HepG2 (cell line): Measurements from ENCODE around the gene GNPAT. TPM values are rescaled to one million over a fixed set of nuclear protein-coding genes. Genes with fewer than 3 reads are reported as not detected.

Experiments used
- ATAC-seq: fragments of 200-7000 bp; cut with Tn5 transposase; 3 replicates; pipeline ENCODE4 v1.9.1; 2020; ENCODE audit warnings: mild to moderate bottlenecking, moderate library complexity
- BruUV-seq: library from RNA; stranded (reverse); fragments of 400-500 nt; replicated peaks from 2 replicates; lab custom pipeline; 2021; lab: Mats Ljungman, UMichigan
- CTCF ChIA-PET: fragments of 300-600 bp; formaldehyde crosslinking; extraction: SDS; loops from one replicate; lab custom pipeline; 2021; ENCODE audit warnings: low total read pairs, inconsistent platforms, low intra/inter-chr PET ratio; lab: Yijun Ruan, JAX
- POLR2A ChIA-PET: fragments of 350-600 bp; sonication (Branson Sonifier 250); formaldehyde crosslinking; loops from one replicate; lab custom pipeline; 2020; ENCODE audit warnings: antibody characterized with exemption, inconsistent platforms; lab: Yijun Ruan, JAX
- DNase-seq: peaks from one replicate; pipeline ENCODE4 v3.0.0-alpha.2; 2015; ENCODE audit warnings: low spot score
- FAIRE-seq: peaks from 3 replicates; lab custom pipeline; 2011; peaks lifted over from hg19 to GRCh38; lab: Jason Lieb, UNC
- H2AFZ ChIP-seq: one replicate; pipeline ENCODE4 v1.6.1; 2011; ENCODE audit warnings: low read length, inconsistent platforms
- H3K27ac ChIP-seq: fragments of 300-600 bp; 3 replicates; pipeline ENCODE4 v1.8.0; 2011; ENCODE audit warnings: mixed run types, mild to moderate bottlenecking, mixed read lengths, low read length, inconsistent platforms; ENCODE audit not compliant: insufficient read depth; ENCODE audit errors: extremely low read length
- H3K27me3 ChIP-seq, 2 experiments: fragments of 200-600 bp in 1 of 2; 2 replicates in 1 of 2; 3 replicates in 1 of 2; pipeline versions ENCODE4 v1.6.0 to v1.8.0; 2011; ENCODE audit warnings: low read length in 2 of 2, mild to moderate bottlenecking in 2 of 2, moderate library complexity in 2 of 2, inconsistent platforms in 1 of 2; ENCODE audit not compliant: insufficient read depth in 2 of 2, control insufficient read depth in 1 of 2
- H3K36me3 ChIP-seq, 2 experiments: fragments of 200-600 bp in 1 of 2; replicated peaks in 1 of 2; 2 replicates in 1 of 2; 3 replicates in 1 of 2; pipeline versions ENCODE4 v1.5.1 to v1.8.0; 2011; ENCODE audit warnings: low read length in 2 of 2, inconsistent platforms in 1 of 2; ENCODE audit not compliant: insufficient read depth in 2 of 2, control insufficient read depth in 1 of 2
- H3K4me1 ChIP-seq: 2 replicates; pipeline ENCODE4 v1.5.1; 2012; ENCODE audit warnings: low read length, inconsistent platforms; ENCODE audit not compliant: insufficient read depth
- H3K4me2 ChIP-seq: 2 replicates; pipeline ENCODE4 v1.6.0; 2011; ENCODE audit warnings: low read depth, low read length, inconsistent platforms
- H3K4me3 ChIP-seq, 3 experiments: fragments of 200-600 bp in 1 of 3; sonication (generic), shearing (Covaris generic) in 1 of 3; replicated peaks in 1 of 3; 2 replicates each; pipeline ENCODE4 v1.5.1; 2011 to 2016; ENCODE audit warnings: low read length in 3 of 3, inconsistent platforms in 2 of 3, low read depth in 2 of 3, mild to moderate bottlenecking in 2 of 3, control low read depth in 1 of 3, mixed read lengths in 1 of 3; ENCODE audit not compliant: insufficient read depth in 1 of 3
- H3K79me2 ChIP-seq: one replicate; pipeline ENCODE4 v1.6.1; 2011; ENCODE audit warnings: low read length, inconsistent platforms; ENCODE audit not compliant: insufficient read depth
- H3K9ac ChIP-seq: 2 replicates; pipeline ENCODE4 v1.6.0; 2011; ENCODE audit warnings: mild to moderate bottlenecking, low read depth, low read length, inconsistent platforms; ENCODE audit not compliant: insufficient read depth
- H3K9me3 ChIP-seq: 2 replicates; pipeline ENCODE4 v1.5.1; 2012; ENCODE audit warnings: mild to moderate bottlenecking, low read length
- H4K20me1 ChIP-seq: 2 replicates; pipeline ENCODE4 v1.6.0; 2011; ENCODE audit warnings: inconsistent platforms, mild to moderate bottlenecking, low read length, moderate library complexity; ENCODE audit not compliant: insufficient read depth
- AGO1 ChIP-seq: fragments of 200-400 bp; formaldehyde crosslinking; IDR thresholded peaks from 2 replicates; pipeline ENCODE4 v1.6.1; 2017; ENCODE audit warnings: mild to moderate bottlenecking, low read depth, low read length, moderate library complexity; ENCODE audit not compliant: poor library complexity, severe bottlenecking
- BCL6 ChIP-seq: IDR thresholded peaks from 2 replicates; pipeline ENCODE4 v1.6.1; 2016; ENCODE audit warnings: missing genetic modification reagents, missing compliant biosample characterization
- ERF ChIP-seq: IDR thresholded peaks from 2 replicates; pipeline ENCODE4 v1.6.1; 2018; ENCODE audit warnings: missing biosample characterization, missing genetic modification reagents
- GLI4 ChIP-seq: sonication (generic); formaldehyde crosslinking; IDR thresholded peaks from 2 replicates; pipeline ENCODE4 v1.5.1; 2020; ENCODE audit warnings: missing genetic modification reagents, mild to moderate bottlenecking, moderate library complexity, borderline replicate concordance
- HNRNPUL1 ChIP-seq: fragments of 200-400 bp; formaldehyde crosslinking; IDR thresholded peaks from 2 replicates; pipeline ENCODE4 v1.6.1; 2017; ENCODE audit warnings: low read depth, mild to moderate bottlenecking, low read length, moderate library complexity
- KAT8 ChIP-seq: IDR thresholded peaks from 2 replicates; pipeline ENCODE4 v1.6.1; 2016; ENCODE audit warnings: missing genetic modification reagents, missing compliant biosample characterization
- KDM5A ChIP-seq: fragments of 200-600 bp; sonication (generic); IDR thresholded peaks from 2 replicates; pipeline ENCODE4 v1.7.0; 2018; ENCODE audit warnings: antibody characterized with exemption, mild to moderate bottlenecking, low read length, borderline replicate concordance
- MED1 ChIP-seq: sonication (generic); formaldehyde crosslinking; IDR thresholded peaks from 2 replicates; pipeline ENCODE4 v1.4.0; 2020; ENCODE audit warnings: missing genetic modification reagents
- MXI1 ChIP-seq: IDR thresholded peaks from 3 replicates; pipeline ENCODE4 v1.6.1; 2012; ENCODE audit warnings: low read depth, low read length, inconsistent platforms, borderline replicate concordance
- NCOR1 ChIP-seq: fragments of 200-600 bp; sonication (generic); IDR thresholded peaks from 2 replicates; pipeline ENCODE4 v1.7.0; 2017; ENCODE audit warnings: antibody characterized with exemption, low read length, borderline replicate concordance
- NFAT5 ChIP-seq: sonication (generic); formaldehyde crosslinking; IDR thresholded peaks from 2 replicates; pipeline ENCODE4 v1.4.0; 2020; ENCODE audit warnings: missing genetic modification reagents
- NFE2L1 ChIP-seq: sonication (generic); formaldehyde crosslinking; IDR thresholded peaks from 2 replicates; pipeline ENCODE4 v1.4.0; 2020; ENCODE audit warnings: missing genetic modification reagents, mild to moderate bottlenecking, borderline replicate concordance
- PRPF4 ChIP-seq: fragments of 200-400 bp; formaldehyde crosslinking; IDR thresholded peaks from 2 replicates; pipeline ENCODE4 v1.6.1; 2016; ENCODE audit warnings: low read length, low read depth; ENCODE audit not compliant: poor library complexity, severe bottlenecking
- TFE3 ChIP-seq: IDR thresholded peaks from 2 replicates; pipeline ENCODE4 v1.6.1; 2016
- ZFP90 ChIP-seq: sonication (generic); formaldehyde crosslinking; IDR thresholded peaks from 2 replicates; pipeline ENCODE4 v1.8.0; 2022; ENCODE audit warnings: missing genetic modification reagents, mild to moderate bottlenecking, inconsistent platforms, borderline replicate concordance
- ZNF292 ChIP-seq: sonication (generic); formaldehyde crosslinking; IDR thresholded peaks from 2 replicates; pipeline ENCODE4 v1.8.1; 2022; ENCODE audit warnings: mild to moderate bottlenecking, low read depth, missing genetic modification reagents, borderline replicate concordance
- ZNF3 ChIP-seq: IDR thresholded peaks from 2 replicates; pipeline ENCODE4 v1.7.0; 2017; ENCODE audit warnings: inconsistent platforms
- ZNF557 ChIP-seq: sonication (generic); formaldehyde crosslinking; IDR thresholded peaks from 2 replicates; pipeline ENCODE4 v1.4.0; 2020; ENCODE audit warnings: missing genetic modification reagents
- ZSCAN30 ChIP-seq: sonication (generic); formaldehyde crosslinking; IDR thresholded peaks from 2 replicates; pipeline ENCODE4 v1.5.0; 2020; ENCODE audit warnings: mild to moderate bottlenecking, missing genetic modification reagents
- WGBS: methylation state at CpG from one replicate; pipeline ENCODE4 v1.1.6; 2017; ENCODE audit warnings: low lambda C conversion rate; 5-methylcytosine and 5-hydroxymethylcytosine counted together
- in situ Hi-C: cut with HindIII; loops from 2 replicates; pipeline ENCODE4 v1.10.0; 2017; ENCODE audit warnings: low pct_unique_long_range_greater_than_20kb; ENCODE audit not compliant: extremely low pct_ligation_motif_present
- intact Hi-C: fragments of 100-400 bp; cut with micrococcal nuclease; formaldehyde crosslinking; loops from one replicate; pipeline ENCODE4 v1.10.0; 2022; ENCODE audit not compliant: unreplicated experiment
- polyA plus RNA-seq, 8 experiments: library from polyadenylated mRNA; depleted of rRNA in 3 of 8; stranded (reverse) in 7 of 8; unstranded in 1 of 8; fragments of >200 nt; fragmentation: Illumina TruSeq in 4 of 8; extraction: Trizol in 4 of 8; gene quantifications; 2 replicates each; pipeline versions ENCODE4 v1.2.1 to v1.2.3, GENCODE V29; 2011 to 2016; ENCODE audit warnings: low read depth in 4 of 8, missing spikeins in 1 of 8, mixed read lengths in 1 of 8; ENCODE audit not compliant: insufficient read depth in 1 of 8
- total RNA-seq, 5 experiments: library from RNA; depleted of rRNA; stranded (reverse); fragments of >200 nt; fragmentation: Illumina TruSeq; extraction: Trizol; gene quantifications; 2 replicates each; pipeline ENCODE4 v1.2.3, GENCODE V29; 2016; ENCODE audit warnings: low read depth in 1 of 5

The GNPAT gene
- total and polyA plus RNA-seq, 2 of the 13 experiments (the other 11 are each of a cell fraction or from before 2014, with no cell fraction given) = 58.3 to 114 TPM

- Histone ChIP-seq H3K36me3 (peaks cover 0 to 5% of the 10 kb centered on the region in 2 experiments; a peak in 3 of 5 replicates), H3K4me2 (peak overlapping the region; percentile 59), H3K9ac (peak overlapping the region; percentile 58), H3K79me2 (peaks cover 34% of the 10 kb centered on the region), H3K4me1 (peaks cover 89% of the 10 kb centered on the region), H3K27ac (peak overlapping the region; percentile 98), H3K9me3 (no peaks in the 10 kb centered on the region), H4K20me1 (no peaks in the 10 kb centered on the region), H2AFZ (no peak overlapping the region), H3K27me3 (no peaks in the 10 kb centered on the region; a peak in 1 of 5 replicates), H3K4me3 (no peak overlapping the region; a peak in 1 of 6 replicates)
- ATAC-seq = no peak
- intact Hi-C loops = no loop called here
- peak; percentile 87 for DNase-seq
- no peak for FAIRE-seq
- POLR2A ChIA-PET = interaction anchor here (1.4 to 4.0 kb wide), 2 partner anchors 16 to 522 kb away, joined by 3 to 47 read pairs; partner anchors contain the start of gene AGT
- CTCF ChIA-PET = no interaction called here
- in situ Hi-C loops = no loop called here
- BruUV-seq = no TSS peak
- WGBS = 21% methylated on average over 4 of the region's 4 CpGs
- TF ChIP-seq MXI1 (no peak), ZNF292 (CRISPR knock-in tag) (no peak), GLI4 (no peak), HNRNPUL1 (no peak), NFE2L1 (no peak), MED1 (CRISPR knock-in tag) (peak; percentile 54; the same call in 1 of the 2 replicates), ZNF3 (CRISPR knock-in tag) (no peak), AGO1 (no peak), NFAT5 (CRISPR knock-in tag) (no peak), TFE3 (CRISPR knock-in tag) (no peak), ERF (CRISPR knock-in tag) (no peak), ZNF557 (CRISPR knock-in tag) (no peak), KDM5A (no peak), BCL6 (CRISPR knock-in tag) (peak; percentile 60), PRPF4 (no peak), ZFP90 (CRISPR knock-in tag) (no peak), NCOR1 (peak; percentile 82; the same call in 1 of the 2 replicates), KAT8 (CRISPR knock-in tag) (peak; percentile 61), ZSCAN30 (no peak)
These were observed 4.8 kb upstream of the GNPAT start for GRCh38 chr1:231236208-231236591.
